B cell (primary cell): Measurements from ENCODE around the gene SGCG. TPM values are rescaled to one million over a fixed set of nuclear protein-coding genes. Genes with fewer than 3 reads are reported as not detected.

Experiments used
- polyA plus RNA-seq: library from polyadenylated mRNA; depleted of rRNA; stranded (reverse); fragments of >200 nt; gene quantifications from 2 replicates; pipeline ENCODE4 v1.2.3, GENCODE V29; 2012
- small RNA-seq: library from RNA; depleted of rRNA; stranded (forward); fragments of <200 nt; gene quantifications from one replicate; pipeline ENCODE3, GENCODE V24; 2012; ENCODE audit warnings: low replicate concordance, low read depth; ENCODE audit not compliant: insufficient read length
- total RNA-seq, 2 donors: library from RNA; stranded (reverse); fragments of 120-200 nt in 1 of 2; gene quantifications; 1 replicate in 1 of 2; 2 replicates in 1 of 2; pipeline versions ENCODE4 v1.2.3 to v1.2.4, GENCODE V29; 2013 to 2022

SGCG gene
- total and polyA plus RNA-seq, 2 donors (not counting 1 experiment from before 2014, with no cell fraction given), result not detected

Small RNA genes lying within 50 kb of the gene (small RNA-seq; reads per million reads assigned to genes)
- gene RNU6-58P (not detected), gene RNY3P4 (not detected)
